ENCODE results near the gene ZNF775.

ZNF775 gene

GRCh38 chr7:150378853-150379440 is at the start of gene ZNF775:
Gene ZNF775 (plus strand): TSS chr7:150379330. CDS start chr7:150388471, 9,141 bp downstream.
- DNase-seq, result peak; percentile 97

GRCh38 chr7:150329331-150330120 is 49.6 kb upstream of the ZNF775 start:
- no peak for DNase-seq

GRCh38 chr7:150330211-150330885 is 48.8 kb upstream of the ZNF775 start:
- DNase-seq, result no peak

GRCh38 chr7:150332852-150333635 is 46.1 kb upstream of the ZNF775 start:
- no peak for DNase-seq

GRCh38 chr7:150333659-150334058 is 45.5 kb upstream of the ZNF775 start:
- DNase-seq, result no peak

- no peak for DNase-seq
Observed at GRCh38 chr7:150334108-150334507, 45.0 kb upstream of the ZNF775 start.

GRCh38 chr7:150335108-150335773 is 43.9 kb upstream of the ZNF775 start:
- DNase-seq, result no peak

GRCh38 chr7:150335774-150336112 is 43.4 kb upstream of the ZNF775 start:
- DNase-seq, result no peak

- no peak for DNase-seq
Observed at GRCh38 chr7:150336746-150337145, 42.4 kb upstream of the ZNF775 start.

- no peak for DNase-seq
Observed at GRCh38 chr7:150337179-150337578, 42.0 kb upstream of the ZNF775 start.

GRCh38 chr7:150337659-150338081 is 41.5 kb upstream of the ZNF775 start:
- DNase-seq, result no peak

- no peak for DNase-seq
Observed at GRCh38 chr7:150338166-150338829, 40.8 kb upstream of the ZNF775 start.

GRCh38 chr7:150339409-150339809 is 39.7 kb upstream of the ZNF775 start:
- no peak for DNase-seq

GRCh38 chr7:150340024-150340749 is 38.9 kb upstream of the ZNF775 start:
- DNase-seq, result no peak

- no peak for DNase-seq
Observed at GRCh38 chr7:150340875-150341262, 38.3 kb upstream of the ZNF775 start.

GRCh38 chr7:150341263-150342120 is 37.6 kb upstream of the ZNF775 start, which contains the start of gene RARRES2:
Gene RARRES2 (minus strand): TSS chr7:150341629. CDS start chr7:150340609, 1,020 bp downstream.
- DNase-seq, result no peak

GRCh38 chr7:150342121-150342408 is 37.1 kb upstream of the ZNF775 start:
- DNase-seq, result no peak

GRCh38 chr7:150343225-150343624 is 35.9 kb upstream of the ZNF775 start:
- DNase-seq, result no peak

GRCh38 chr7:150344299-150344698 is 34.8 kb upstream of the ZNF775 start:
- DNase-seq, result no peak

- DNase-seq, result no peak
Observed at GRCh38 chr7:150345012-150345411, 34.1 kb upstream of the ZNF775 start.

GRCh38 chr7:150346922-150347321 is 32.2 kb upstream of the ZNF775 start:
- no peak for DNase-seq

Measured in NCI-H1092 treated with DMSO at 0.1 percent for 48 hours (cell line).